Stimulated activated CD8-positive, alpha-beta memory T cell treated with anti-CD3 and anti-CD28 coated beads, Interleukin-4, amount 100 ng/mL, for 4 hours (primary cell): ENCODE results near the gene RLBP1.

Experiments used
- DNase-seq, 2 donors: peaks; one replicate each; pipeline ENCODE4 v3.0.0-alpha.2; 2020; ENCODE audit warnings: low read depth in 2 of 2, low spot score in 1 of 2

Gene RLBP1

GRCh38 chr15:89178307-89178977, 42.9 kb downstream of the RLBP1 start:
- no peak for DNase-seq

DNA sequence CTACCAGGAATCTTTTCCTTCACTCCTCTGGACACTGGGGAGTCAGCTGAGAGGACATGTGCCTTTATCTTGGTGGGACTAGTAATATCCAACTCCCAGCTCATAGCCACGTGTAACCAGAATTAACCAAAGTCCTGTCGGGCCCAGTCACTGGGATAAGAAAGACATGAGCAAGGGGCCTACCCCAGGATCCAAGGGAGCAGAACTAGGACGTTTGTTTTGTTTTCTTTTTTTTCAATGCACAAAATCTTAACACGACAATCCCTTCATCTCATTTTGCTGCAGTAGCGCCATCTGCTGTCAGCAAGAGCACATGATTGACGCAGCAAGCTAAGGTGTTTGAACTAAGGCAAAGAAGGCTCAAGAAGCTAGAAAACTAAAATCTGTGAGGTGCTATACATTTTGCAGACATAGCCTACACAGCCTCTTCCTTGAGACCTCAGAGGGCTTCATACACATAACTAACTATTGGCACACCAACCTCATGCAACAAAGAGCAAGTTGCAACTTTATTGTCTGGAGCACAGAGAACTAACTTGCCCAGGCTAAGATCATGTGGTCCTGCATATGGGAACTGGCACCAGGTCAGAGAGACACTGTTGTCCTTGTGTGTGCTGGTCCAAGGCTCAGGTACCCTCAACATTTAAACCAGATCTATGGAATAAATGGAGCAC, 43.6 kb downstream of the RLBP1 start:
- peak; percentile 8 to 20 for DNase-seq

DNA sequence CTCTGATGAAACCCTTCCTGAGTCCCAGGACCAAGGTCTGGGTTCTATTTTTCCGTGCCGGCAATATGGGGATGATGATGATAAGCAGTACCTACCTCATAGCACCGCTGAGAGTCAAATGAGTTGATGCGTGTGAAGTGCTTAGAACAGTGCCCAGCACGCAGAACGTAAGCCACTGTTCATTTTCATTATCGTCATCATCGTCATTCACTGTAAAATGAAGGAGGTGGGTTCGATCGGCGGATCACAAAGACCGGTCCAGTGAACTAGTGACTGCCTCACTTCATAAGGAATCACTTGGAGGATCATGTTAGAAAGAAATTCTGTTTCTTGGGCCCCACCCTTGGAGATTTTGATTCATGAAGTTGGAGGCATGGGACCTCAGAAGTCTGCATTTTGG, 44.3 kb downstream of the RLBP1 start:
- DNase-seq: no peak

DNA sequence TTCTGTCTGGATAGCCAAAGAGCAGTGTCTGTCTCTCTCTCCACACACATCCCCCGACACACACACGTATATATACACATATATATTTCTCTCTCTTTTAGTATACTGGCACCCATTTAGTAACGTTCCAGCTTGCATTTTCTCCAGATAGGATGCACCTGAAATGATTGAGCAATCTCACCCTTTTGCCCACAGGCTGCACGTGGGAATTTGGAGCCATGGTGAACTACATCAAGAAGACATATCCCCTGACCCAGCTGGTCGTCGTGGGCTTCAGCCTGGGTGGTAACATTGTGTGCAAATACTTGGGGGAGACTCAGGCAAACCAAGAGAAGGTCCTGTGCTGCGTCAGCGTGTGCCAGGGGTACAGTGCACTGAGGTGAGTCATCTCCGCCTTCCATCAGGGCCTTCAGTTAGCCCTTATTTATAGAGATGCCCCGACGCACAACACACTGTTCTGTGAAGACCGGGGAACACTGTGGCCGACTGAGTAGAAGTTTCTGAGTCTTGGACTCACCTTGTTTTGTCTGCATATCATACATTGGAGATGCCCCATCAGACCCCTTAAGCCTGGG, 45.7 kb downstream of the RLBP1 start:
- no peak for DNase-seq

DNA sequence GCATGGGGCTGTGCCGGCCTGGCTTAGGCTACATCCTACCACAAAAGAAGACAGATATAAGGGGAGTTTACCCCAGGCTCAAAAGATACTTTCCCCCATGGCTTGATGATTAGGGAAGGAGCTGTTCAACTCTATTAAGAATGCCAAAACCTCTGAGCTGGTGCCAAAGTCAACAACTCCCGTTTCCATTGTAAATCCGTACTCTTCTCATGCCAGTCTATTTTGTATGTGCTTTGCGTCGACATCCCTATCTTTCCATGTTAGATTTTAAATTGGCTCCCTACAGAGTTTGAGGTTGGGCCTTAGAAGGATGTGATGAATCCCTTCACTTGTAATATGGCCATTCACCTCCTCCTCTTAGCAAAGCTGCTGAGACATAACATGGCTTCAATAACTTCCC, 46.9 kb downstream of the RLBP1 start:
- no peak for DNase-seq

DNA sequence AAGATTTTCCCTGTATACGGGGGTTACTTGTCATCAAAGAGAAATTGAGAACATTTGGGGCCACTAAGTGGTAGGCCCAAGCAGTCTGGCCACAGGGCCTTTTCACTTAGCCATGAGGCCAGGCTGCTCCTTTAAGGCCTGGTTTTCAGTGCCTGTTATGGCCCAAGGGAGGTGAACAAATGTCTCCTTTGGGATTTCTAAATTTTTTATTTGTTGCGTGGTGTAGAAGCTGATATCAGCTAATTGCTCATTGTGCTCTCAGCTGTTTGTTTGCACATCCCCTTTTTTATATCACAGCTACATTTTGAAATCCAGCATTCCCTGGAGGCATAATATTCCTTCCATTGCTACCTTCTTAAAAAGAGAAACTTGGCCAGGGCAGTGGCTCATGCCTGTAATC, 48.5 kb downstream of the RLBP1 start:
- no peak for DNase-seq

- no peak for DNase-seq
Measured at GRCh38 chr15:89171136-89172072, 50.0 kb downstream of the RLBP1 start.

DNA sequence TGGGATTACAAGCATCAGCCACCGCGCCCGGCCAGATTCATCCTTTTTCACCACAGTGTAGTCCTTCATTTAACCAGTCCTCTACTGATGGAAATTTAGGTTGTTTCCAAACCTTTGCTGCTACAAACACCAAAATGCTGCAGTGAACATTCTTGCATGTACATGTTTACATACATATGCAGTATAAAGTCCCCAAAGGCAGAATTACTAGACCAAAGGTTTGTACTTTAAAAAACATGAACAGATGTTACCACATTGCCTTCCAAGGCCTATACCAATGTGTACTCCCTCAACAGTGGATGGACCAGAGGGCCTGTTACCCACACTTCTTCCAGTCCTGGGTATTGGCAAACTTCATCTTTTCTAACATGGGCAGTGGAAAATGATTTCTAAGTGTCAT, 51.0 kb downstream of the RLBP1 start:
- DNase-seq: no peak

DNA sequence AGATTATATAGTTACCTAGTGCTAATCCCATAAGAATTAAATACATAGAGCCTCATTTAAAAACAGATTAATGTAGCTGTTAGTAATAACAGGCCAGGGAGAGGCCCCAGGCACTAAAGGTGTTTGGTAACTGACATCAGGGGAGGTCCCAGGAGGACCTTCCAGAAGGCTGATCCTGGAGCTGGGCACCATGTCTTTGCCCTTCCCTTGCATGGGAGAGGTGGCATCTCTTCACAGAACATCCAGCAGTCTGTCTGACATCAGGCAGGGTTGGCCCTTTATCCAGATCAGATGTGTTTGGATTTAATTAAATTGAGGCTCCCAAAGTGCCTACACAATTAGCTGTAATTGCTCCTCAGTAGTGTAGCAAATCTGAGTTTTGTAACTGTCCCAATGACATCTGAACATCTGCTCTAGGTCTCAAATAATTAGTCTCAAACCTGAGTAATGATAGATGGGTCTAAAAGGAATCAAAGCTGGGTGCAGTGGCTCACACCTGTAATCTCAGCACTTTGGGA, 53.0 kb downstream of the RLBP1 start:
- DNase-seq: no peak

DNA sequence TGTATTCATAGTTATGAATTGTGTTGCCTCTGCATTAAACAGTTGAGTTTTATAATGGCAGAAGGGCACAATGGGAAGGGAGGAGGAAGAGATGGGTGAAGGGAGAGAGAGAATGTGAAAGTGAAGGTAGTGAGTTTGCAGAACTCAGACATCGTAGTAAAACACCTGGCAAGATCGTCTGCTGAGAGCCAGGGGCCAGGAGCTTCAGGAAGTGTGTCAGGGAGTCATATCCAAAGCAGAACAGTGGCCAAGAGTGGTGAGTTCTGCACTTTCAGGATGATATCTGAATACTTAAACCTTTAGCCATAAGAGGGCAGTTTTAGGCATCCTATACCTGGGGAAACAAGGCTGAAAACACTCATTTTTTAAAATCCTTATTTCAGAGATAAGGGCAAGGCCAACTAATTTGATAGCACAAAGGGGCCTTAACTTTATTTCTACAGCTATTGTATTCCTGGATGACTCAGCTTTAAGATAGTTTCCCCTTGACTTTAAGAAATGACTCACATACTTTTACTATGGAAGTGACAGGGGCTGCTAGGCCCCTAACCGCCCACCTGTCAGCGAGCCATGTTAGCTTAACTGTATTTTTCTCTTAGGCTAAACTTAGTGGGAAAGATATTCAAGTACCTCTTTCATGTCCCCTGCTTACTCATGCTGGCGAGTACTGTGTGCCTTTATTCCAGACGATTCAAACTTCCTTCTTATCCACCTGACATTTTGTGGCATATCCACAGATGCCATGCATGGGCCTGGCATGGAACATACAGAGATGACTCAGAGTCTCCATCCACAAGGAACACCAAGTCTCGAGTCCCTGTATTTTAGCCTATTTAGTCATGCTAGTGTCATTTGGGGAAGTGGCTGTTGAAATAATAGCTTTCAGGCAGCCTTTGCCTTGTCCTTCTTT, 53.9 kb downstream of the RLBP1 start:
- peak; percentile 13 to 30 for DNase-seq

- no peak for DNase-seq
Measured at GRCh38 chr15:89165677-89166076, 55.7 kb downstream of the RLBP1 start.

GRCh38 chr15:89164712-89165211, 56.6 kb downstream of the RLBP1 start:
- DNase-seq: no peak

DNA sequence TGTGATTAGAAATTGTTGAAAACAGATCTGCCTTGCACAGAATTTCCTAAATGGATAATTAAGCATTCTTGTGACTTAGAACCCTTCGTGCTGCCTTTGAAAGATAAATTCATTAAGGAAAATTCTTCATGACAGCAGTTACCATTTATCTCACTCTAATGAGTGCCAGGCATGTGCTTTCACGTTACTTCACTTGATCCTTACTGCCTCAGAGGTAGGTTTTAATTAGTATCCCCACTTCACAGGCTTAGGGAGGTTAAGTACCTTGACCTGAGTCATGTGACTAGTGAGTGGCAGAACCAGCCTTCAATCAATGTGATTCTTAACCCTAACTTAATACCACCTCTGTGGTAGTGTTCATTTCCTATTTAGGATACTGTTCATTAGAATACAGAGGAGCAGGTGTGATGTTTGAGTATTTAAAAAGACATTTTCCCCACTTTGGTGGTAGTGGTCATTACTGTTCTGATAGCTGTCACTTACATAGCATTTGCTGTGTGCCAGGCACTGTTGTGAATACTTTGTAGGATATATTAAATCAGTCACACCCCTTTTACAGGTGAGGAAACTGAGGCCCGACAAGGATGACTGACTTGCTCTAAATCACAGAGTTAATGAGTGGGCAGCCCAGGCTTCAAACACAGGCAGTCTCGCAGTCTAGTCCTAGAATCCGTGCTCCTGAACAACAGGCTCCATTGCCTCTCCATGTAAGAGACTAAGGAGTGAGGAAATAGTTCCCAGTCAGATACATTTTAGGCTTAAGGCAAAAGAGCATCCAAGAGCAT, 57.9 kb downstream of the RLBP1 start:
- DNase-seq: no peak

DNA sequence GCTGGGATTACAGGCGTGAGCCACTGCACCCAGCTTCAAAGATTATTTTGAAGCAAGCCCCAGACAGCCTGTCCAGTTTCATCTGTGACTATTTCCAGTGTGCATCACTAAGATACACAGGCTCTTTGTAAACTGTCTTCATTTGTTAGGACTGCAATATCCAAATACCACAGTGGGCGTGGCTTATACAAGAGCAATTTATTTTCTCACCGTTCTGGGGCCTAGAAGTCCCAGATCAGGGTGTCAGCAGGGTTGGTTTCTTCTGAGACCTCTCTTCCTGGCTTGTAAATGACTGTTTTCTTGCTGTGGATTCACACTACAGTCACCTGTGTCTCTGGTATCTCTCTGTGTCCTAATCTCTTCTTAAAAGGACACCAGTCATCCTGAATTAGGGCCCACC, 59.7 kb downstream of the RLBP1 start:
- no peak for DNase-seq
